HepG2 (cell line): ENCODE measurements around the gene SIRT7. TPM values are rescaled to one million over a fixed set of nuclear protein-coding genes. Genes with fewer than 3 reads are reported as not detected.

Source experiments
- AGO2 ChIP-seq: fragments of 200-400 bp; formaldehyde crosslinking; optimal IDR thresholded peaks from 2 replicates; pipeline ENCODE3; 2017; ENCODE audit warnings: mild to moderate bottlenecking, low read depth, low read length, moderate library complexity
- ATF6 ChIP-seq: sonication (generic); formaldehyde crosslinking; conservative IDR thresholded peaks from 2 replicates; pipeline ENCODE4 v1.4.0; 2020; ENCODE audit warnings: missing genetic modification reagents
- ESRRA ChIP-seq: sonication (generic); formaldehyde crosslinking; IDR thresholded peaks from 2 replicates; pipeline ENCODE4 v1.5.1; 2020; ENCODE audit warnings: mild to moderate bottlenecking, low read depth, missing genetic modification reagents
- ETV5 ChIP-seq: IDR thresholded peaks from 2 replicates; pipeline ENCODE4 v1.6.1; 2018; ENCODE audit warnings: missing biosample characterization, missing genetic modification reagents, inconsistent platforms, borderline replicate concordance
- GZF1 ChIP-seq: sonication (generic); formaldehyde crosslinking; IDR thresholded peaks from 2 replicates; pipeline ENCODE4 v1.5.1; 2020; ENCODE audit warnings: mild to moderate bottlenecking, missing genetic modification reagents
- MED13 ChIP-seq: sonication (generic); formaldehyde crosslinking; IDR thresholded peaks from 2 replicates; pipeline ENCODE4 v1.5.0; 2020; ENCODE audit warnings: missing genetic modification reagents
- MTF1 ChIP-seq: sonication (generic); formaldehyde crosslinking; IDR thresholded peaks from 2 replicates; pipeline ENCODE4 v1.5.0; 2020; ENCODE audit warnings: missing genetic modification reagents
- PITX1 ChIP-seq: sonication (generic); formaldehyde crosslinking; IDR thresholded peaks from 2 replicates; pipeline ENCODE4 v1.5.1; 2020; ENCODE audit warnings: mild to moderate bottlenecking, missing genetic modification reagents
- SALL2 ChIP-seq: sonication (generic); formaldehyde crosslinking; IDR thresholded peaks from 2 replicates; pipeline ENCODE4 v1.8.1; 2023; ENCODE audit warnings: mild to moderate bottlenecking, missing genetic modification reagents, inconsistent platforms
- SATB2 ChIP-seq: sonication (generic); formaldehyde crosslinking; IDR thresholded peaks from 2 replicates; pipeline ENCODE4 v1.5.0; 2020; ENCODE audit warnings: missing genetic modification reagents
- SIN3A ChIP-seq: IDR thresholded peaks from 2 replicates; pipeline ENCODE4 v1.6.1; 2011; ENCODE audit warnings: low read depth, mild to moderate bottlenecking, control low read depth, low read length, borderline replicate concordance
- SPEN ChIP-seq: sonication (generic); formaldehyde crosslinking; IDR thresholded peaks from 2 replicates; pipeline ENCODE4 v1.5.1; 2020; ENCODE audit warnings: low read depth, mild to moderate bottlenecking, missing genetic modification reagents
- SYNCRIP ChIP-seq: fragments of 200-400 bp; formaldehyde crosslinking; IDR thresholded peaks from 2 replicates; pipeline ENCODE4 v1.6.1; 2018; ENCODE audit warnings: mild to moderate bottlenecking, low read depth, low read length; ENCODE audit not compliant: insufficient read depth
- TCF12 ChIP-seq, 2 experiments: fragments of 450-650 bp in 1 of 2; sonication (generic) in 1 of 2; formaldehyde crosslinking in 1 of 2; IDR thresholded peaks; 2 replicates each; pipeline versions ENCODE4 v1.6.1 to v1.8.0; 2017 to 2022; ENCODE audit warnings: antibody characterized with exemption in 1 of 2, mild to moderate bottlenecking in 1 of 2, missing genetic modification reagents in 1 of 2, moderate library complexity in 1 of 2
- ZNF143 ChIP-seq: sonication (generic); formaldehyde crosslinking; IDR thresholded peaks from 2 replicates; pipeline ENCODE4 v1.4.0; 2020; ENCODE audit warnings: missing genetic modification reagents
- ZNF362 ChIP-seq: sonication (generic); formaldehyde crosslinking; IDR thresholded peaks from 2 replicates; pipeline ENCODE4 v1.4.0; 2020; ENCODE audit warnings: missing genetic modification reagents, mild to moderate bottlenecking, borderline replicate concordance
- ZNF776 ChIP-seq: sonication (generic); formaldehyde crosslinking; IDR thresholded peaks from 2 replicates; pipeline ENCODE4 v1.4.0; 2020; ENCODE audit warnings: mild to moderate bottlenecking, missing genetic modification reagents
- ZNF83 ChIP-seq: sonication (generic); formaldehyde crosslinking; IDR thresholded peaks from 2 replicates; pipeline ENCODE4 v1.4.0; 2020; ENCODE audit warnings: missing genetic modification reagents, mild to moderate bottlenecking, borderline replicate concordance
- polyA plus RNA-seq, 8 experiments: library from polyadenylated mRNA; depleted of rRNA in 3 of 8; stranded (reverse) in 7 of 8; unstranded in 1 of 8; fragments of >200 nt; fragmentation: Illumina TruSeq in 4 of 8; extraction: Trizol in 4 of 8; gene quantifications; 2 replicates each; pipeline versions ENCODE4 v1.2.1 to v1.2.3, GENCODE V29; 2011 to 2016; ENCODE audit warnings: low read depth in 4 of 8, missing spikeins in 1 of 8, mixed read lengths in 1 of 8; ENCODE audit not compliant: insufficient read depth in 1 of 8
- total RNA-seq, 5 experiments: library from RNA; depleted of rRNA; stranded (reverse); fragments of >200 nt; fragmentation: Illumina TruSeq; extraction: Trizol; gene quantifications; 2 replicates each; pipeline ENCODE4 v1.2.3, GENCODE V29; 2016; ENCODE audit warnings: low read depth in 1 of 5
- TF ChIP-seq, protein P1 (sequence below): sonication (generic); formaldehyde crosslinking; IDR thresholded peaks from 2 replicates; pipeline ENCODE4 v1.5.1; 2020; ENCODE audit warnings: missing genetic modification reagents, mild to moderate bottlenecking, borderline replicate concordance
- TF ChIP-seq, protein P2 (sequence below): sonication (generic); formaldehyde crosslinking; IDR thresholded peaks from 2 replicates; pipeline ENCODE4 v1.9.0; 2021; ENCODE audit warnings: missing genetic modification reagents, borderline replicate concordance

Gene SIRT7
- total and polyA plus RNA-seq, 2 of the 13 experiments (the other 11 are each of a cell fraction or from before 2014, with no cell fraction given) = 8.3 to 24.8 TPM

- TF ChIP-seq, protein P1, sequence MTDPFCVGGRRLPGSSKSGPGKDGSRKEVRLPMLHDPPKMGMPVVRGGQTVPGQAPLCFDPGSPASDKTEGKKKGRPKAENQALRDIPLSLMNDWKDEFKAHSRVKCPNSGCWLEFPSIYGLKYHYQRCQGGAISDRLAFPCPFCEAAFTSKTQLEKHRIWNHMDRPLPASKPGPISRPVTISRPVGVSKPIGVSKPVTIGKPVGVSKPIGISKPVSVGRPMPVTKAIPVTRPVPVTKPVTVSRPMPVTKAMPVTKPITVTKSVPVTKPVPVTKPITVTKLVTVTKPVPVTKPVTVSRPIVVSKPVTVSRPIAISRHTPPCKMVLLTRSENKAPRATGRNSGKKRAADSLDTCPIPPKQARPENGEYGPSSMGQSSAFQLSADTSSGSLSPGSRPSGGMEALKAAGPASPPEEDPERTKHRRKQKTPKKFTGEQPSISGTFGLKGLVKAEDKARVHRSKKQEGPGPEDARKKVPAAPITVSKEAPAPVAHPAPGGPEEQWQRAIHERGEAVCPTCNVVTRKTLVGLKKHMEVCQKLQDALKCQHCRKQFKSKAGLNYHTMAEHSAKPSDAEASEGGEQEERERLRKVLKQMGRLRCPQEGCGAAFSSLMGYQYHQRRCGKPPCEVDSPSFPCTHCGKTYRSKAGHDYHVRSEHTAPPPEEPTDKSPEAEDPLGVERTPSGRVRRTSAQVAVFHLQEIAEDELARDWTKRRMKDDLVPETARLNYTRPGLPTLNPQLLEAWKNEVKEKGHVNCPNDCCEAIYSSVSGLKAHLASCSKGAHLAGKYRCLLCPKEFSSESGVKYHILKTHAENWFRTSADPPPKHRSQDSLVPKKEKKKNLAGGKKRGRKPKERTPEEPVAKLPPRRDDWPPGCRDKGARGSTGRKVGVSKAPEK (CRISPR knock-in tag) = 0 out of 2 replicates have a peak, but pooled peaks have one; percentile 6
- no peak for TF ChIP-seq ZNF362 (CRISPR knock-in tag)
- TF ChIP-seq, protein P2, sequence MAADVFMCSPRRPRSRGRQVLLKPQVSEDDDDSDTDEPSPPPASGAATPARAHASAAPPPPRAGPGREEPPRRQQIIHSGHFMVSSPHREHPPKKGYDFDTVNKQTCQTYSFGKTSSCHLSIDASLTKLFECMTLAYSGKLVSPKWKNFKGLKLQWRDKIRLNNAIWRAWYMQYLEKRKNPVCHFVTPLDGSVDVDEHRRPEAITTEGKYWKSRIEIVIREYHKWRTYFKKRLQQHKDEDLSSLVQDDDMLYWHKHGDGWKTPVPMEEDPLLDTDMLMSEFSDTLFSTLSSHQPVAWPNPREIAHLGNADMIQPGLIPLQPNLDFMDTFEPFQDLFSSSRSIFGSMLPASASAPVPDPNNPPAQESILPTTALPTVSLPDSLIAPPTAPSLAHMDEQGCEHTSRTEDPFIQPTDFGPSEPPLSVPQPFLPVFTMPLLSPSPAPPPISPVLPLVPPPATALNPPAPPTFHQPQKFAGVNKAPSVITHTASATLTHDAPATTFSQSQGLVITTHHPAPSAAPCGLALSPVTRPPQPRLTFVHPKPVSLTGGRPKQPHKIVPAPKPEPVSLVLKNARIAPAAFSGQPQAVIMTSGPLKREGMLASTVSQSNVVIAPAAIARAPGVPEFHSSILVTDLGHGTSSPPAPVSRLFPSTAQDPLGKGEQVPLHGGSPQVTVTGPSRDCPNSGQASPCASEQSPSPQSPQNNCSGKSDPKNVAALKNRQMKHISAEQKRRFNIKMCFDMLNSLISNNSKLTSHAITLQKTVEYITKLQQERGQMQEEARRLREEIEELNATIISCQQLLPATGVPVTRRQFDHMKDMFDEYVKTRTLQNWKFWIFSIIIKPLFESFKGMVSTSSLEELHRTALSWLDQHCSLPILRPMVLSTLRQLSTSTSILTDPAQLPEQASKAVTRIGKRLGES = 0 out of 2 replicates have a peak, but pooled peaks have one; percentile 1
- TF ChIP-seq GZF1 (CRISPR knock-in tag) = no peak
- TF ChIP-seq ZNF83 (CRISPR knock-in tag) = 0 out of 2 replicates have a peak, but pooled peaks have one; percentile 33
- no peak for TF ChIP-seq SIN3A
- no peak; the same call in 1 of the 2 replicates for TF ChIP-seq SALL2 (CRISPR knock-in tag)
- 0 out of 2 replicates have a peak, but pooled peaks have one; percentile 76 for TF ChIP-seq ATF6 (CRISPR knock-in tag)
- TF ChIP-seq TCF12 (IDR thresholded peaks at IDR 0.05) = no peak
- TF ChIP-seq TCF12 (CRISPR knock-in tag; IDR thresholded peaks at IDR 0.05) = no peak
- TF ChIP-seq PITX1 = peak; percentile 12; the same call in 1 of the 2 replicates
- no peak for TF ChIP-seq SYNCRIP
- peak; percentile 94 for TF ChIP-seq AGO2
- peak; percentile 19 for TF ChIP-seq SATB2 (CRISPR knock-in tag)
- TF ChIP-seq ZNF776 (CRISPR knock-in tag) = peak; percentile 84; the same call in 1 of the 2 replicates
- TF ChIP-seq ESRRA (CRISPR knock-in tag) = no peak
- no peak for TF ChIP-seq MED13 (CRISPR knock-in tag)
- peak; percentile 34; the same call in 1 of the 2 replicates for TF ChIP-seq SPEN (CRISPR knock-in tag)
- no peak for TF ChIP-seq ZNF143 (CRISPR knock-in tag)
- no peak for TF ChIP-seq MTF1 (CRISPR knock-in tag)
- no peak for TF ChIP-seq ETV5 (CRISPR knock-in tag)
Measured at GRCh38 chr17:81910840-81911276, 7.1 kb downstream of the SIRT7 start (continued).
